ENCODE results near the gene NEDD4L. TPM values are rescaled to one million over a fixed set of nuclear protein-coding genes. Genes with fewer than 3 reads are reported as not detected.

NEDD4L gene
- total RNA-seq, 1 donor from 2014 or later: 41.1 TPM

GRCh38 chr18:58026395-58026794 lies 17.6 kb upstream of the NEDD4L start:
- H3K4me3 Mint-ChIP-seq (ENCODE audit: unreplicated experiment): no peak overlapping the region
- H3K27me3 Mint-ChIP-seq (ENCODE audit: unreplicated experiment): peaks cover 6% of the 10 kb centered on the region
- TF ChIP-seq CTCF (IDR thresholded peaks at IDR 0.05): no peak

GRCh38 chr18:58026857-58027256 lies 17.2 kb upstream of the NEDD4L start:
- DNase-seq (ENCODE audit: extremely low spot score, unreplicated experiment): no peak
- Mint-ChIP-seq H3K27ac (ENCODE audit: unreplicated experiment) (no peak overlapping the region), H3K27me3 (ENCODE audit: unreplicated experiment) (peaks cover 10% of the 10 kb centered on the region), H3K36me3 (ENCODE audit: unreplicated experiment) (no peaks in the 10 kb centered on the region), H3K4me1 (ENCODE audit: unreplicated experiment) (no peaks in the 10 kb centered on the region), H3K4me3 (ENCODE audit: unreplicated experiment) (no peak overlapping the region), H3K9me3 (ENCODE audit: unreplicated experiment) (no peaks in the 10 kb centered on the region)
- no peak for TF ChIP-seq CTCF (IDR thresholded peaks at IDR 0.05)

More at GRCh38 chr18:58026395-58026794, 17.6 kb upstream of the NEDD4L start:
- Mint-ChIP-seq H3K4me1 (ENCODE audit: unreplicated experiment) (no peaks in the 10 kb centered on the region), H3K9me3 (ENCODE audit: unreplicated experiment) (no peaks in the 10 kb centered on the region), H3K36me3 (ENCODE audit: unreplicated experiment) (no peaks in the 10 kb centered on the region), H3K27ac (ENCODE audit: unreplicated experiment) (no peak overlapping the region)
- DNase-seq (ENCODE audit: extremely low spot score, unreplicated experiment): no peak

GRCh38 chr18:58027341-58027740 lies 16.7 kb upstream of the NEDD4L start:
- peaks cover 12% of the 10 kb centered on the region for H3K27me3 Mint-ChIP-seq (ENCODE audit: unreplicated experiment)
- DNase-seq (ENCODE audit: extremely low spot score, unreplicated experiment): no peak
- H3K4me3 Mint-ChIP-seq (ENCODE audit: unreplicated experiment): no peak overlapping the region
- H3K4me1 Mint-ChIP-seq (ENCODE audit: unreplicated experiment): no peaks in the 10 kb centered on the region
- TF ChIP-seq CTCF (IDR thresholded peaks at IDR 0.05): no peak
- no peak overlapping the region for H3K27ac Mint-ChIP-seq (ENCODE audit: unreplicated experiment)
- H3K9me3 Mint-ChIP-seq (ENCODE audit: unreplicated experiment): no peaks in the 10 kb centered on the region
- H3K36me3 Mint-ChIP-seq (ENCODE audit: unreplicated experiment): no peaks in the 10 kb centered on the region

- Mint-ChIP-seq H3K27ac (ENCODE audit: unreplicated experiment) (no peak overlapping the region), H3K27me3 (ENCODE audit: unreplicated experiment) (peaks cover 19% of the 10 kb centered on the region), H3K9me3 (ENCODE audit: unreplicated experiment) (no peaks in the 10 kb centered on the region), H3K36me3 (ENCODE audit: unreplicated experiment) (no peaks in the 10 kb centered on the region), H3K4me3 (ENCODE audit: unreplicated experiment) (no peak overlapping the region), H3K4me1 (ENCODE audit: unreplicated experiment) (no peaks in the 10 kb centered on the region)
- no peak for TF ChIP-seq CTCF (IDR thresholded peaks at IDR 0.05)
- DNase-seq (ENCODE audit: extremely low spot score, unreplicated experiment): no peak
Measured at GRCh38 chr18:58028109-58028784, 15.8 kb upstream of the NEDD4L start.

GRCh38 chr18:58032233-58032632 lies 11.8 kb upstream of the NEDD4L start:
- TF ChIP-seq CTCF (IDR thresholded peaks at IDR 0.05): no peak
- H3K9me3 Mint-ChIP-seq (ENCODE audit: unreplicated experiment): no peaks in the 10 kb centered on the region
- H3K4me1 Mint-ChIP-seq (ENCODE audit: unreplicated experiment): no peaks in the 10 kb centered on the region
- DNase-seq (ENCODE audit: extremely low spot score, unreplicated experiment): no peak
- peaks cover 44% of the 10 kb centered on the region for H3K27me3 Mint-ChIP-seq (ENCODE audit: unreplicated experiment)
- no peaks in the 10 kb centered on the region for H3K36me3 Mint-ChIP-seq (ENCODE audit: unreplicated experiment)
- no peak overlapping the region for H3K27ac Mint-ChIP-seq (ENCODE audit: unreplicated experiment)
- H3K4me3 Mint-ChIP-seq (ENCODE audit: unreplicated experiment): no peak overlapping the region
